ENCODE data around the gene SERPING1.

Gene SERPING1

GRCh38 chr11:57597916-57598830 is 688 bp downstream of the SERPING1 start:
- peak in 1 of 2 donors; percentile 44 for DNase-seq

GRCh38 chr11:57598831-57599155 is 1.3 kb downstream of the SERPING1 start:
- DNase-seq = no peak

GRCh38 chr11:57599381-57599780 is 1.9 kb downstream of the SERPING1 start:
- no peak for DNase-seq

GRCh38 chr11:57601297-57601696 is 3.8 kb downstream of the SERPING1 start:
- no peak for DNase-seq

GRCh38 chr11:57604296-57605027 is 7.0 kb downstream of the SERPING1 start:
- DNase-seq = no peak

- no peak for DNase-seq
These were observed 7.5 kb downstream of the SERPING1 start for GRCh38 chr11:57605028-57605420.

DNA sequence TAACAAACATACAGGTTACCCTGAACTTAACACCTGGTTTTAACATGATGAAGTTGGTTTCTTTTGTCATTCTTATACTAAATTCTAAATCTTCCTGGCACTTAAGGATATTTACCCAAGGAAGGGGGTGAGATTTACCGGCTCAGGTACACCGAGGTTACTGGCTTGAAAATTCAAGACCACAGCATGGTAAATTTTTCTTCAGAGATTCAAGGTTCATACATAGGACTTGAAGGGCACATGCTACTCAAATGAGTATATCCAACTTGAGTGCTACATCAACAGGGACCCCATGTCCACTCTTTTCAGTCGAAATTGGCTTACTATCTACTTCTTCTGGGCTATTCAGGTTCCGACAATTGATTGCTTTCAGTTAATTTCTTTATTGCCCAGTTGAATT is 12.7 kb downstream of the SERPING1 start:
- DNase-seq = no peak

GRCh38 chr11:57614234-57614772 is 16.8 kb downstream of the SERPING1 start:
- DNase-seq = no peak

DNA sequence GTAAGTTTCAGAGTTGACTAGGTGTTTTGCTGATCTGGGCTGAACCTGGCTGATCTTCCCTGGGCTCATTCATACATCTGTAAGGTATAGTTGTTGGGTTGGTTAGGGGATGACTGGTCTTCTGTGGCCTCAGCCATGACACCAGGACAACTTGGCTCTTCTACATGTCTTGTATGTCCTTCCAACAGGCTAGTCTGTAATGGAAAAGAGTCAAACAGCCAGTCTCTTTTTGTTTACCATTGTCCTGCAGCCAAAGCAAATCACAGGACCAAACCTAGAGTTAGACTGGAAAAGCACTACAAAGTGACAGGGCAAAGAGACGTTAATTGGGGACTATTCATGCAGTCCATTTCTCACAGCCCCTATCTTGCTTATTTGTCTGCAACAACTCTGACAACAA is 17.8 kb downstream of the SERPING1 start:
- DNase-seq = no peak

DNA sequence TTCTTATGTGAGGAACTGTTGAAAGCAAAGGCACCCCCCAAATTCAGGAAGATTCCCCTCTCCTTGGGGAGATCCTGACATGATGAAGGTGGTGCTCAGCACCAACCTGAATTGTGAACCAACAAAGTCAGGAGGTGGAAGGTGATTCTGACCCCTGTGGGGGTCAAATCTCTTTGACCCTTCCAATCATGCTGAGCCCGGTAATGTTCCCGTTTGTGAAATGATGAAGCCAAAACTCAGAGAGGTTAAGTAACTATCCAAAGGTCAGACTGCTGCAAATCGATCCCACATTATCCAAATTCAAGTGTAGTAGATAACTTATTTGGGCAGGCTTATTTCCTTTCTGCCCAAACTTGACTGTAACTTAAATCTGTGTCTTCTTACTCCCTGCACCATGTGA is 19.1 kb downstream of the SERPING1 start:
- DNase-seq = no peak

DNA sequence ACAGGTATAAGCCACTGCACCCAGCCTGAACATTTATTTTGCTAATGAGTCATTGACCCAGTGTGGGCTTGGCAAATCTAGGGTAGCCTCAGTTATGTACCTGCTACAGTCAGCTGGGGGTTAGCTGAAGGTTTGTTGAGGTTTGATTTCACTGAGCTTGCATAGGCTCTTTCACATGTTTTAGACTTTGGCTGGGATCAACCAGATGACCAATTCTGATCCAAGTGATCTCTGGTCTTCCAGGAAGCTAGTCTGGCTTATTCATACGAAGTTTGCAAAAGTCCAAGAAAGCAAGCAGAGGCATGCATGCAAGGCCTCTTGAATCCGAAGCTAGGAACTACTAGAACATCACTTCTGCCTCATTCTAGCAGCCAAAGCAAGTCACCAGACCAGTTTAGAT is 21.0 kb downstream of the SERPING1 start:
- no peak for DNase-seq

DNA sequence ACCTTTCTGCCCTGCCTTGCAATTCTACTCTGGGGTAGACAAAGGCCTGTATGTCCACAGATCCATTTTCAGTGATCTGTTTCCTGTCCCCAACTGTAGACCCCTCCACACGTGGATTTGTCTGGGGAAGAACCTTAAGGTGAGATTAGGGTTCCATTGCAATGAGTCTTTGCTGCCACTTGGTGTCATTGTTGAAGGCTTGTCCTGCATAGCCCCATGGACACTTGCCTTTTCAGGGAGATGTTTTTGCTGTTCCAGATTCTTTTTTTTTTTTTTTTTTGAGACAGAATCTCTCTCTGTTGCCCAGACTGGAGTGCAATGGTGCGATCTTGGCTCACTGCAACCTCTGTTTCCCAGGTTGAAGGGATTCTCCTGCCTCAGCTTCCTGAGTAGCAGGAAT is 21.8 kb downstream of the SERPING1 start:
- no peak for DNase-seq

DNA sequence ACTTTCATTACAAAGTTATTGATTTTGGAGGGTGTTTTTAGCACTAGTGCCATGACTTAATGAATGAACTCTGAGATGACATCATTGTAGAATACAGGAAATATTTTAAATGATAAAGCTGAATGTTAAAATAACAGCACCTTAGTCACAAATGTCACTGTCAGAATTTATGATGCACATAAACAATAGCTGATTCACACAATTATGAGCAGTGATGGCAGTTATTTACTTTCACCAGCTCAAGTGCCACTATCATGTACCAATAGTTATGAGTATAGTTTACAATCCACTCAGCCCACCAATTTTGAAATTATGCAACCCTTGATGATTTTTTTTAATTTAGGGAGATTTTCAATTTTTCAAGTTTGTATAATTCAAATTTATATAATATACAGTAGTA is 23.0 kb downstream of the SERPING1 start:
- DNase-seq = no peak

- DNase-seq = no peak
These were observed 24.8 kb downstream of the SERPING1 start for GRCh38 chr11:57622263-57622662.

- no peak for DNase-seq
These were observed 27.4 kb downstream of the SERPING1 start for GRCh38 chr11:57624864-57625263.

DNA sequence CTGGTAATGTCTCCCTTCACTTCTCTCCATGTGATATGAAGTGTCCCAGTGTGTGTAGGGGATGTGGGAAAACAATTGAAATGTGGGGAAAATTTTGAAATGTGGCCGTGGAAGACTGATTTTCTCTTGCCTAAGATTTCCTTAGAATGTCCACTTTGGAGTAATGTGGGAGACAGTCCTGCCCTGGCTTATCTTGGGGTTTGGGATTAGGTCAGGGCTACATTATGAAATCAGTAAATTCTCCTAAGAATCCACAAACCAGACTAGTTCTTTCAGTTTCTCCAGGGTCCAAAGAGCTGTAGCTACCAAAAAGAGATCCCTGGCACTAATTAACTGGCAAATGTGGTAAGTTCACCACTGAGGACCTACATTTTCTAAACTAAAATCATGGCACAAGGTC is 29.4 kb downstream of the SERPING1 start:
- no peak for DNase-seq

GRCh38 chr11:57630171-57630570 is 32.7 kb downstream of the SERPING1 start:
- no peak for DNase-seq

DNA sequence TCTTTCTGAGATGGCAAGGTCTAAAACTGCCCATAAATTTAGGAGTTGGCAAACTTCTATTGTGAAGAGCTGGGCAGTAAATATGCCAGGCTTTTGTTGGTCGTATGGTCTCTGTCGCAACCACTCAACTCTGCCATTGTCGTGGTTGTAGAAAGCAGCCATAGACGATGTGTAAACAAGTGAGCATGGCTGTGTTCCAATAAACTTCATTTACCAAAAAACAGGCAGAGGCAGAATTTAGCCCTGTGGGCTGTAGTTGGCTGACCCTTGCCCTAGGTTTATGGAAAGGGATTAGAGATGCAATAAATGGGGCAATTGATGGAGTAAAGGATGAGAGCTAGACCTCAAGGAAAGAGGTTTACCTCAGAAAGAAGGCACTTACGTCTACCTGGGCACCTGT is 34.6 kb downstream of the SERPING1 start:
- no peak for DNase-seq

DNA sequence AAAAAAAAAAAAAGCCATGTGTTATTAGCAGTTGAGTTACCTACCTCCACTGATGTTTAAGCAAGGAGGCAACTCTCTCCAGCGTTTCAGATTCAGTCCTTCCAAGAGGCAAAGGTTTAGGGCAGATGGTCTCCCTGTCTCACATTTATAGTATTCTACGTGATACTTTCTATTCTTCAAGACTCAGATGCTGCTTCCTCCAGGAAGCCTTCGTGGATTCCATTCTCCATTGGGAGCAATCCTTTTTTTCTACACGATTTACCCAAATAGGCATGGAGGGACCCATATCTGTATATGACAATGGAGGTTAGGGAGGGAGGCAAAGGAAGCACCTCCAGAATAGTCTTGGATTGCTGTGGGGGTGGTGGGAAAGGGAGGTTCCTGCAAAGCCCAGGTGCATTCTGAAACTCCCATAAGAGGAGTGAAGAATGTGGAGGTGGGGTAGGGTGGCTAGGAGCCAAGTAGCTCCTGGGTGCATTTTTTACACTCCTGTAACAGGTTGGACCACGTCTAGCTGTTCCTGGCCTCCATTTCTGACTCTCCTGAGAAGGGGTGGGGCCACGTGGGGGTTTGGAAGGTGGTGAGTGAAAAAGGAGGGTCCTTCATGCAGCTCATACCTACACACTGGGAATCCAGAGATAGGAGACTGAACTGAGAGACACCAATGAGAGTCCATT is 36.0 kb downstream of the SERPING1 start:
- DNase-seq = no peak

DNA sequence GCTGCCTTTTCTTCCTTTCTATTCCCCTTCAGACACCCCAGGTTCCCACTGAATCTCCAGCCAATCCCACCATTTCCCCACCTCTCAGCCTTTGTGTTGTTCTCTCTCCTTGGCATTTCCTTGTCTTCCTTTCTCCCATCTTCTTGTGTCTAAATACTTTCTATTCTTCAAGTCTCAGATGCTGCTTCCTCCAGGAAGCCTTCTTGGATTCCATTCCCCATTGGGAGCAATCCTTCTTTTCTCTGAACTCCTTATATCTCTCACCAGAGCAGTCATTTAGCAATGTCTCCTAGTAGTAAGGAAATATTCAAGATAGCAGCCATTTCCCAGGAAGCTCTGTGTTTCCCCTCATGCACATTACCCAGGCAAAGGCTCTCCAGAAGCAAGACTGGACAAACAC is 36.8 kb downstream of the SERPING1 start:
- DNase-seq = no peak

- DNase-seq = no peak
These were observed 37.8 kb downstream of the SERPING1 start for GRCh38 chr11:57635246-57635645.

- no peak for DNase-seq
These were observed 40.1 kb downstream of the SERPING1 start for GRCh38 chr11:57637626-57638004.

GRCh38 chr11:57638005-57638781 is 40.7 kb downstream of the SERPING1 start:
- no peak for DNase-seq

All from CD4-positive, alpha-beta T cell treated with Interferon alpha-2 for 1 hour (primary cell).